ENCODE measurements around the gene RHOT2. TPM values are rescaled to one million over a fixed set of nuclear protein-coding genes. Genes with fewer than 3 reads are reported as not detected.

The RHOT2 gene
- polyA plus RNA-seq, 3 donors, result 58.2 to 68.2 (median 60.6) TPM

- DNase-seq (ENCODE audit: low read depth in 3 of 3, low spot score in 2 of 3), result no peak
Observed at GRCh38 chr16:694187-694862, 26.4 kb downstream of the RHOT2 start.

- DNase-seq (ENCODE audit: low read depth in 3 of 3, low spot score in 2 of 3), result no peak
Observed at GRCh38 chr16:694863-695354, 27.0 kb downstream of the RHOT2 start.

GRCh38 chr16:695355-696089 lies 27.6 kb downstream of the RHOT2 start:
- DNase-seq (ENCODE audit: low read depth in 3 of 3, low spot score in 2 of 3), result no peak

- no peak for DNase-seq (ENCODE audit: low read depth in 3 of 3, low spot score in 2 of 3)
Observed at GRCh38 chr16:698911-699671, 31.2 kb downstream of the RHOT2 start.

- no peak for DNase-seq (ENCODE audit: low read depth in 3 of 3, low spot score in 2 of 3)
Observed at GRCh38 chr16:700684-701584, 33.0 kb downstream of the RHOT2 start.

GRCh38 chr16:702341-702740 lies 34.4 kb downstream of the RHOT2 start:
- DNase-seq (ENCODE audit: low read depth in 3 of 3, low spot score in 2 of 3), result no peak

GRCh38 chr16:703406-703805 lies 35.5 kb downstream of the RHOT2 start:
- no peak for DNase-seq (ENCODE audit: low read depth in 3 of 3, low spot score in 2 of 3)

- DNase-seq (ENCODE audit: low read depth in 3 of 3, low spot score in 2 of 3), result no peak
Observed at GRCh38 chr16:704047-704446, 36.1 kb downstream of the RHOT2 start.

GRCh38 chr16:704552-705380 lies 36.8 kb downstream of the RHOT2 start:
- no peak for DNase-seq (ENCODE audit: low read depth in 3 of 3, low spot score in 2 of 3)

GRCh38 chr16:705431-706188 lies 37.7 kb downstream of the RHOT2 start, which contains the start of gene FBXL16:
TSS of gene FBXL16 (minus strand) at chr16:705801. CDS start at chr16:697405, 8,396 bp downstream.
- no peak for DNase-seq (ENCODE audit: low read depth in 3 of 3, low spot score in 2 of 3)

- DNase-seq (ENCODE audit: low read depth in 3 of 3, low spot score in 2 of 3), result no peak
Observed at GRCh38 chr16:706189-707061, 38.5 kb downstream of the RHOT2 start.

GRCh38 chr16:707062-707538 lies 39.2 kb downstream of the RHOT2 start:
- DNase-seq (ENCODE audit: low read depth in 3 of 3, low spot score in 2 of 3), result no peak

- DNase-seq (ENCODE audit: low read depth in 3 of 3, low spot score in 2 of 3), result no peak
Observed at GRCh38 chr16:708019-708418, 40.1 kb downstream of the RHOT2 start.

GRCh38 chr16:708959-709358 lies 41.0 kb downstream of the RHOT2 start:
- no peak for DNase-seq (ENCODE audit: low read depth in 3 of 3, low spot score in 2 of 3)

- no peak for DNase-seq (ENCODE audit: low read depth in 3 of 3, low spot score in 2 of 3)
Observed at GRCh38 chr16:709566-710499, 41.9 kb downstream of the RHOT2 start.

GRCh38 chr16:710500-711075 lies 42.7 kb downstream of the RHOT2 start:
- DNase-seq (ENCODE audit: low read depth in 3 of 3, low spot score in 2 of 3), result no peak
